Measurements from ENCODE around the gene CENPT.

CENPT gene

GRCh38 chr16:67833415-67834241 lies 13.9 kb downstream of the CENPT start:
- peak; percentile 78 for TF ChIP-seq POLR2A (IDR thresholded peaks at IDR 0.05; ENCODE audit: low read depth, low read length)
- FAIRE-seq (peak; percentile 48), DNase-seq (ENCODE audit: insufficient read length, low spot score) (peak; percentile 87)

DNA sequence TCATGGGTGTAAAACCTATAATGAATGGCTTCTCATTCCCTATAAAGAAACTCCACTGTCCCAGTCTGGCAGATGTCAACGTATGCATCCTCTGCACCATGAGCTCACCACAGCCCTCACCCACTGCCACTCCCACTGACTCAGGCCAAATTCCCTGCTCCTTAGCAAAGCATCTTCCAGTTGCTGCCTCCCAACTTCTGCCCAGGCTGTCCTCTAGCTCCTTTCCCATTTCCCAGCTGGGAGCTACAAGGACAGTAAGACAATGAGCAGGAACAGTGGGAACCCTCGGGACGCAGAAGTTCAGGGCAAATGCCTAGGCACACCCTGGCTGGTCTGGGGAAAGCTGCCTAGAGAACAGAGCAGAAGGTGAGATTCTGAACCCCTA lies 14.5 kb downstream of the CENPT start:
- peak; percentile 53 for FAIRE-seq
- DNase-seq (ENCODE audit: insufficient read length, low spot score) = peak; percentile 71
- TF ChIP-seq POLR2A (IDR thresholded peaks at IDR 0.05; ENCODE audit: low read depth, low read length) = no peak

- FAIRE-seq (no peak), DNase-seq (ENCODE audit: insufficient read length, low spot score) (no peak)
- TF ChIP-seq POLR2A (IDR thresholded peaks at IDR 0.05; ENCODE audit: low read depth, low read length) = no peak
Measured at GRCh38 chr16:67828651-67829050, 18.8 kb downstream of the CENPT start.

DNA sequence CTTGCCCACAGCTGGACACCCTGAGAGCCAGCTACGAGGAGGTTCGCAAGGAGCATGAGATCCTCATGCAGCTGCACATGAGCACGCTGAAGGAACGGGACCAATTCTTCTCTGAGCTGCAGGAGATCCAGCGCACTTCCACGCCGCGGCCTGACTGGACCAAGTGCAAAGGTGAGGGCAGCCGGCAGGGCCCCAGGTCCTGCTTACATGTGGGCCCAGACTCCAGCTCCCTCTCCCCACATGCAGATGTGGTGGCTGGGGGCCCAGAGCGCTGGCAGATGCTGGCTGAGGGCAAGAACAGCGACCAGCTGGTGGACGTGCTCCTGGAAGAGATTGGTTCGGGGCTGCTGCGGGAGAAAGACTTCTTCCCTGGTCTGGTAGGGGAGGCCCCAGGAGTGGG lies 21.6 kb downstream of the CENPT start:
- no peak for DNase-seq (ENCODE audit: insufficient read length, low spot score)
- TF ChIP-seq POLR2A (IDR thresholded peaks at IDR 0.05; ENCODE audit: low read depth, low read length) = no peak
- FAIRE-seq = no peak

- DNase-seq (ENCODE audit: insufficient read length, low spot score) (no peak), FAIRE-seq (no peak)
- TF ChIP-seq POLR2A (IDR thresholded peaks at IDR 0.05; ENCODE audit: low read depth, low read length) = no peak
Measured at GRCh38 chr16:67825119-67825518, 22.4 kb downstream of the CENPT start.

DNA sequence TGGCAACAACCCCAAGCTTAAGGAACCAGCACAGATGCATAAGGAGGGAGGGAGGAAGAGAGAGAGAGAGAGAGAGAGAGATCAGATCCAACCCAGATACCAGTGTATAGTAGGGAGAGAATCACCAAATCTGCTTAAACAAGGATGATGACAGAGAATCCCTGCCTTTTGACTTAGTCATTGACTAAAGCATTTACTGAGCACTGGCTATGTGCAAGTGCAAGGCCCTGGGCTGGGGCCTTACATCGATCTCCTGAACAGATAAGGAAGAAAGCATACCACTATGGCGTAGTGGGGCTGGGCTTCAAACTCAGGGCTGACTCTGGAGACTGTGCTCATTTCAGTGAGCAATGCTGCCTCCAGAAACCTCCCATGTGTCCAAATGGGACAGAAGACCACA lies 25.0 kb downstream of the CENPT start:
- FAIRE-seq (no peak), DNase-seq (ENCODE audit: insufficient read length, low spot score) (no peak)
- TF ChIP-seq POLR2A (IDR thresholded peaks at IDR 0.05; ENCODE audit: low read depth, low read length) = no peak

GRCh38 chr16:67820608-67821259 lies 26.8 kb downstream of the CENPT start:
- no peak for TF ChIP-seq POLR2A (IDR thresholded peaks at IDR 0.05; ENCODE audit: low read depth, low read length)
- FAIRE-seq = no peak
- no peak for DNase-seq (ENCODE audit: insufficient read length, low spot score)

GRCh38 chr16:67814567-67814966 lies 32.9 kb downstream of the CENPT start:
- DNase-seq (ENCODE audit: insufficient read length, low spot score) = no peak
- no peak for TF ChIP-seq POLR2A (IDR thresholded peaks at IDR 0.05; ENCODE audit: low read depth, low read length)
- FAIRE-seq = no peak

- FAIRE-seq (no peak), DNase-seq (ENCODE audit: insufficient read length, low spot score) (no peak)
- no peak for TF ChIP-seq POLR2A (IDR thresholded peaks at IDR 0.05; ENCODE audit: low read depth, low read length)
Measured at GRCh38 chr16:67811899-67812298, 35.6 kb downstream of the CENPT start.

- no peak for FAIRE-seq
- no peak for DNase-seq (ENCODE audit: insufficient read length, low spot score)
- TF ChIP-seq POLR2A (IDR thresholded peaks at IDR 0.05; ENCODE audit: low read depth, low read length) = 0 out of 2 replicates have a peak, but pooled peaks have one; percentile 17
Measured at GRCh38 chr16:67807148-67807682, 40.3 kb downstream of the CENPT start.

GRCh38 chr16:67806428-67807147 lies 40.9 kb downstream of the CENPT start, which contains the start of the genes RANBP10 and TSNAXIP1:
TSS of gene RANBP10 (minus strand) at chr16:67806560. CDS start at chr16:67806536, 24 bp downstream.
TSS of gene TSNAXIP1 (plus strand) at chr16:67806889. CDS start at chr16:67807150, 261 bp downstream.
- peak; percentile 86 for FAIRE-seq
- peak; percentile 62 for TF ChIP-seq POLR2A (IDR thresholded peaks at IDR 0.05; ENCODE audit: low read depth, low read length)
- peak; percentile 81 for DNase-seq (ENCODE audit: insufficient read length, low spot score)

GRCh38 chr16:67805718-67806427 lies 41.6 kb downstream of the CENPT start:
- FAIRE-seq (no peak), DNase-seq (ENCODE audit: insufficient read length, low spot score) (no peak)
- no peak for TF ChIP-seq POLR2A (IDR thresholded peaks at IDR 0.05; ENCODE audit: low read depth, low read length)

- TF ChIP-seq POLR2A (IDR thresholded peaks at IDR 0.05; ENCODE audit: low read depth, low read length) = no peak
- FAIRE-seq = no peak
- no peak for DNase-seq (ENCODE audit: insufficient read length, low spot score)
Measured at GRCh38 chr16:67804853-67805542, 42.5 kb downstream of the CENPT start.
